Ishikawa (cell line): ENCODE measurements around the gene UBE2E3.

Experiments
- CREB1 ChIP-seq: IDR thresholded peaks from 2 replicates; pipeline ENCODE4 v1.6.1; 2012; ENCODE audit warnings: low read depth
- EP300 ChIP-seq: IDR thresholded peaks from 2 replicates; pipeline ENCODE4 v1.6.1; 2012; ENCODE audit warnings: borderline replicate concordance
- TAF1 ChIP-seq: IDR thresholded peaks from 2 replicates; pipeline ENCODE4 v1.6.1; 2012; ENCODE audit warnings: low read depth, mild to moderate bottlenecking
- YY1 ChIP-seq: IDR thresholded peaks from 2 replicates; pipeline ENCODE4 v1.6.1; 2012; ENCODE audit warnings: low read depth
- TF ChIP-seq, protein P1 (sequence below): IDR thresholded peaks from 2 replicates; pipeline ENCODE4 v1.6.1; 2012
- TF ChIP-seq, protein P2 (sequence below): IDR thresholded peaks from 2 replicates; pipeline ENCODE4 v1.6.1; 2012
- TF ChIP-seq, protein P3 (sequence below): IDR thresholded peaks from 2 replicates; pipeline ENCODE4 v1.6.1; 2012; ENCODE audit warnings: low read depth, mild to moderate bottlenecking

DNA sequence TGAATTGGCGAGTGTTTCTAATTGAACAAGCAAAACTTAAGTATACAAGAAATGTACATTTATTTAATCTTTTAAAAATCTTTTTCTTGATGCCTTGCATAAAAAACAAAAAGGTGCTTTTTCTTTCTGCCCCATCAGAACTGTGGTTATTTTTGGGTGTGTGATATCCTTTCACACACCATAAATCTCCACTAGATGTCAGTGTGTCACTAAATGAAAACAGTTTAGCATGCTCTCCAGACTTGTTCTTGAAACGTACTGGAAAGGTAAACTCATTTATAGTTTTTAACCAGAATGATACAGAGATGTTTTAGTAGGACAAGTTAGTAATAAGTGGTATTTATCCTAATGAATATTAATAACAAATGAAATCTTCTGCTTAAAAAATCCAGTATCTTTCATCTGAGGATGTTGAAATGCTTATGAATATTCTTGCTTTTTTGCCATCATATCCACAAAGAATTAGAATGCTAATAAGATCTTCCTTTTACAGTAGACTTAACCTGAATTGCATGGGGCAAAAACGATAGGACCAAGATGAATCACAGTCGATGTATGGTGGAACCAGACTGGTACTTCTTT, 96.8 kb downstream of the UBE2E3 start:
- TF ChIP-seq YY1 (no peak), TAF1 (no peak), CREB1 (no peak), EP300 (no peak)
- TF ChIP-seq, protein P1, sequence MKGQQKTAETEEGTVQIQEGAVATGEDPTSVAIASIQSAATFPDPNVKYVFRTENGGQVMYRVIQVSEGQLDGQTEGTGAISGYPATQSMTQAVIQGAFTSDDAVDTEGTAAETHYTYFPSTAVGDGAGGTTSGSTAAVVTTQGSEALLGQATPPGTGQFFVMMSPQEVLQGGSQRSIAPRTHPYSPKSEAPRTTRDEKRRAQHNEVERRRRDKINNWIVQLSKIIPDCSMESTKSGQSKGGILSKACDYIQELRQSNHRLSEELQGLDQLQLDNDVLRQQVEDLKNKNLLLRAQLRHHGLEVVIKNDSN, result no peak
- TF ChIP-seq, protein P2, sequence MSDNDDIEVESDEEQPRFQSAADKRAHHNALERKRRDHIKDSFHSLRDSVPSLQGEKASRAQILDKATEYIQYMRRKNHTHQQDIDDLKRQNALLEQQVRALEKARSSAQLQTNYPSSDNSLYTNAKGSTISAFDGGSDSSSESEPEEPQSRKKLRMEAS, result no peak
- TF ChIP-seq, protein P3, sequence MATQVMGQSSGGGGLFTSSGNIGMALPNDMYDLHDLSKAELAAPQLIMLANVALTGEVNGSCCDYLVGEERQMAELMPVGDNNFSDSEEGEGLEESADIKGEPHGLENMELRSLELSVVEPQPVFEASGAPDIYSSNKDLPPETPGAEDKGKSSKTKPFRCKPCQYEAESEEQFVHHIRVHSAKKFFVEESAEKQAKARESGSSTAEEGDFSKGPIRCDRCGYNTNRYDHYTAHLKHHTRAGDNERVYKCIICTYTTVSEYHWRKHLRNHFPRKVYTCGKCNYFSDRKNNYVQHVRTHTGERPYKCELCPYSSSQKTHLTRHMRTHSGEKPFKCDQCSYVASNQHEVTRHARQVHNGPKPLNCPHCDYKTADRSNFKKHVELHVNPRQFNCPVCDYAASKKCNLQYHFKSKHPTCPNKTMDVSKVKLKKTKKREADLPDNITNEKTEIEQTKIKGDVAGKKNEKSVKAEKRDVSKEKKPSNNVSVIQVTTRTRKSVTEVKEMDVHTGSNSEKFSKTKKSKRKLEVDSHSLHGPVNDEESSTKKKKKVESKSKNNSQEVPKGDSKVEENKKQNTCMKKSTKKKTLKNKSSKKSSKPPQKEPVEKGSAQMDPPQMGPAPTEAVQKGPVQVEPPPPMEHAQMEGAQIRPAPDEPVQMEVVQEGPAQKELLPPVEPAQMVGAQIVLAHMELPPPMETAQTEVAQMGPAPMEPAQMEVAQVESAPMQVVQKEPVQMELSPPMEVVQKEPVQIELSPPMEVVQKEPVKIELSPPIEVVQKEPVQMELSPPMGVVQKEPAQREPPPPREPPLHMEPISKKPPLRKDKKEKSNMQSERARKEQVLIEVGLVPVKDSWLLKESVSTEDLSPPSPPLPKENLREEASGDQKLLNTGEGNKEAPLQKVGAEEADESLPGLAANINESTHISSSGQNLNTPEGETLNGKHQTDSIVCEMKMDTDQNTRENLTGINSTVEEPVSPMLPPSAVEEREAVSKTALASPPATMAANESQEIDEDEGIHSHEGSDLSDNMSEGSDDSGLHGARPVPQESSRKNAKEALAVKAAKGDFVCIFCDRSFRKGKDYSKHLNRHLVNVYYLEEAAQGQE, result no peak
